HEK293T (cell line): ENCODE measurements around the gene MAP1A.

Source experiments
- FOXA1 ChIP-seq: fragments of 450-650 bp; IDR thresholded peaks from 2 replicates; pipeline ENCODE4 v1.6.1; 2016; ENCODE audit warnings: mild to moderate bottlenecking
- FOXM1 ChIP-seq: fragments of 450-650 bp; IDR thresholded peaks from 2 replicates; pipeline ENCODE4 v1.6.1; 2017; ENCODE audit warnings: mild to moderate bottlenecking, borderline replicate concordance
- TF ChIP-seq, protein P1 (sequence below): fragments of 450-650 bp; IDR thresholded peaks from 2 replicates; pipeline ENCODE4 v1.6.1; 2016

DNA sequence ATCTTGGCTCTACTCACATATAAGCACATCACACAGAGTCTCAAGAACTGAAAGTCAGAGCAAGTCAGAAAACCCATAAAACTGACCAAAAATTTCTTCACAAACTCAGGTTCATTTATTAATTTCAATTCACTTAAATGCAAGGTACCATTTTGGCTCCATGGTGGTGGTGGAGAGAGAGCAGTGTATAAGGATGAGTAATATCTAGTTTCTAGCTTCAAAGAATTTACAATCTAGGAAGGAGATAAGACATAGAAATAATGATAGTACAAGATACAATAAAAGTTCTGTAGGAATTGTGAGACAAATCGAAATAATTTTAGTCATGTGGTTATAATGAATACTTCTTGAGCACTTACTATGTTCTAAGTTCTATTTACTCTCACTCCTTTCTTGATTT lies 17.8 kb upstream of the MAP1A start:
- TF ChIP-seq, protein P1, sequence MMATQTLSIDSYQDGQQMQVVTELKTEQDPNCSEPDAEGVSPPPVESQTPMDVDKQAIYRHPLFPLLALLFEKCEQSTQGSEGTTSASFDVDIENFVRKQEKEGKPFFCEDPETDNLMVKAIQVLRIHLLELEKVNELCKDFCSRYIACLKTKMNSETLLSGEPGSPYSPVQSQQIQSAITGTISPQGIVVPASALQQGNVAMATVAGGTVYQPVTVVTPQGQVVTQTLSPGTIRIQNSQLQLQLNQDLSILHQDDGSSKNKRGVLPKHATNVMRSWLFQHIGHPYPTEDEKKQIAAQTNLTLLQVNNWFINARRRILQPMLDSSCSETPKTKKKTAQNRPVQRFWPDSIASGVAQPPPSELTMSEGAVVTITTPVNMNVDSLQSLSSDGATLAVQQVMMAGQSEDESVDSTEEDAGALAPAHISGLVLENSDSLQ, result no peak
- TF ChIP-seq FOXM1 (no peak), FOXA1 (no peak)
